Loucy (cell line): ENCODE data around the gene MEIOC.

Experiments used
- CTCF ChIP-seq: fragments of 200-600 bp; sonication (generic); conservative IDR thresholded peaks from 2 replicates; pipeline ENCODE4 v1.5.1; 2014; ENCODE audit warnings: mild to moderate bottlenecking, antibody characterized with exemption, low read length
- EZH2phosphoT487 ChIP-seq: fragments of 200-600 bp; IDR thresholded peaks from 2 replicates; pipeline ENCODE4 v1.6.1; 2018; ENCODE audit warnings: antibody characterized with exemption, mild to moderate bottlenecking, moderate library complexity, borderline replicate concordance

GRCh38 chr17:44655983-44656710 lies at the start of gene MEIOC:
- no peak for TF ChIP-seq CTCF
- no peak for TF ChIP-seq EZH2phosphoT487
